ENCODE measurements around the gene CRELD1.
"Not testable (repeated sequence)": the region's sequence is repeated elsewhere in the genome, so short reads cannot be mapped to it uniquely, and the experiment has no call there.

The CRELD1 gene

DNA sequence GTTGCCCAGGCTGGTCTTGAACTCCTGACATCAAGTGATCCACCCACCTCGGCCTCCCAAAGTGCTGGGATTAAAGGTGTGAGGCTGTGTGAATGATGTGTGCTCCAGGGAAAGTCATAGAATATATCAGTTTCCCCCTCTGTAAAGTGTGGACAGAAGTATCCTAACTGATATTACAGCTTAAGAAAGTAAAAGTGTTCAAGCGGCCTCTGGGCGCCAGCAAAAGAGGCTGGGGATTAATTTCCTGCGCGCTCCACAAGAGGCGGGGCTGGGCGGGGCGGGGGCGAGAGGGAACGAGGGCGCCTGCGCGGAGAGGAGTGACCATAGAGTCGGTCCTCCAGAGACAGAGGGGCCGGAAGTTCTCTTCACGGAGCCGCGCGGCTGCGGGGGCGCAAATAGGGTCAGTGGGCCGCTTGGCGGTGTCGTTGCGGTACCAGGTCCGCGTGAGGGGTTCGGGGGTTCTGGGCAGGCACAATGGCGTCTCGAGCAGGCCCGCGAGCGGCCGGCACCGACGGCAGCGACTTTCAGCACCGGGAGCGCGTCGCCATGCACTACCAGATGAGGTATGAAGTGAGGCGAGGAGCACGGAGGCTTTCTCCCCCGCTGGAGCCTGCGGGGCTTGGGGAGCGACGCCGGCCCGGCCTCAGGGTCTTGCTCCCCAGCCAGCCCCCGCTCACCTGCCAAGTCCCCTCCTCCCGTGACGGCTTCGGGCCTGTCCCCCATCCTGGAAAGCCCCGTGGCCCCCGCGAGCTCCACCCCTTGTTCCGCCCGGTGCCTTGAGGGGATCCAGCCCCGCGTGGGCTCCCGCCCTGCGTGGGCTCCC, 43.2 kb upstream of the CRELD1 start, which contains the start of gene JAGN1:
TSS of gene JAGN1 (plus strand) at position 362 of the 823 bp plus-strand sequence. CDS start at position 475, 113 bp downstream.
- H3K9me3 ChIP-seq (replicated peaks; ENCODE audit: insufficient read depth, low read length), result no peaks in the 10 kb centered on the region
- H3K79me2 ChIP-seq (ENCODE audit: low read length), result peaks cover 30% of the 10 kb centered on the region
- peaks cover 5% of the 10 kb centered on the region; the same call in 1 of the 2 replicates for H3K4me1 ChIP-seq (ENCODE audit: low read length)
- H3K36me3 ChIP-seq (replicated peaks; ENCODE audit: insufficient read depth, low read length), result 0 out of 2 replicates have a peak, but pooled peaks cover 2% of the 10 kb centered on the region
- DNase-seq, result peak; percentile 89
- H3K9me2 ChIP-seq (replicated peaks; ENCODE audit: insufficient read depth, low read length), result no peaks in the 10 kb centered on the region
- H3K27ac ChIP-seq (ENCODE audit: low read length), result peak within 1 kb of the TSS; percentile 56; the same call in 1 of the 2 replicates
- no peak for TF ChIP-seq EZH2phosphoT487 (IDR thresholded peaks at IDR 0.05; ENCODE audit: low read length)
- TF ChIP-seq EZH2 (optimal IDR thresholded peaks at IDR 0.05; ENCODE audit: low read depth, low read length), result no peak
- no peak for TF ChIP-seq CTCF (IDR thresholded peaks at IDR 0.05; ENCODE audit: low read length)
- peak within 1 kb of the TSS; percentile 97 for H3K4me3 ChIP-seq (ENCODE audit: low read length)
- peak within 1 kb of the TSS; percentile 97 for H3K9ac ChIP-seq (ENCODE audit: low read length)
- H3K27me3 ChIP-seq (replicated peaks; ENCODE audit: insufficient read depth, low read length), result no peaks in the 10 kb centered on the region; the same call in 1 of the 2 replicates
- no peaks in the 10 kb centered on the region for H3F3A ChIP-seq (ENCODE audit: insufficient read depth, low read length)
- H3K4me2 ChIP-seq (ENCODE audit: low read depth, low read length), result peak within 1 kb of the TSS; percentile 86
- peak within 1 kb of the TSS; percentile 95 for H2AFZ ChIP-seq (ENCODE audit: low read length)
- H4K20me1 ChIP-seq (ENCODE audit: insufficient read depth, low read length), result no peaks in the 10 kb centered on the region

DNA sequence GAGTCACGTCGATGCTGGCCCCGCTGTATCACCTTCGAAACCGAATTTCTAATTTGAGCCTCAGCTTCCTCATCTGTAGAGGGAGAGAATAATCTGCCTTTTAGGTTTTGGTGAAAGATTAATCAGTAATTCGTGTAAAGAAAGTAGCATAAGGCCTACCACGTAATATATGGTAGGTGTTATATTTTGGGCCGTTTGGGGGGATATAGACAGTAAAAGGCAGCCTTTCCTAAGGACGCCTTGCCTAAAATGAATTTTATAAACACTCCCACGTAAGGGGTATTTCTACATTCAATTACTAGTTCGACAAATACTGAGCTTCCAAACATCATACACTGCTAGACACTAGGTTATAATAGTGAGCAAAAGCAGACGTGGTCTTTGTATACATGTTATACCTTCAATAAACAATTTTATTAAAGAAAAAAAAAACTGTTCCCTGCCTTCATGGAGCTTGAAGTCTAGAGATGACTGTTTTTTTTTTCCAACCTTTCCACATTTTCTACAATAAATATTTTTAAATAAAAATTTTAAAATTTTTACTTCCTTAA, 42.5 kb upstream of the CRELD1 start:
- H3F3A ChIP-seq (ENCODE audit: insufficient read depth, low read length), result no peaks in the 10 kb centered on the region
- DNase-seq, result no peak
- H4K20me1 ChIP-seq (ENCODE audit: insufficient read depth, low read length), result no peaks in the 10 kb centered on the region
- no peaks in the 10 kb centered on the region; the same call in 1 of the 2 replicates for H3K27me3 ChIP-seq (replicated peaks; ENCODE audit: insufficient read depth, low read length)
- no peak for TF ChIP-seq CTCF (IDR thresholded peaks at IDR 0.05; ENCODE audit: low read length)
- peak overlapping the region; percentile 97 for H3K4me3 ChIP-seq (ENCODE audit: low read length)
- H3K9me2 ChIP-seq (replicated peaks; ENCODE audit: insufficient read depth, low read length), result no peaks in the 10 kb centered on the region
- peak overlapping the region; percentile 86 for H3K4me2 ChIP-seq (ENCODE audit: low read depth, low read length)
- no peaks in the 10 kb centered on the region for H3K9me3 ChIP-seq (replicated peaks; ENCODE audit: insufficient read depth, low read length)
- peak overlapping the region; percentile 56; the same call in 1 of the 2 replicates for H3K27ac ChIP-seq (ENCODE audit: low read length)
- H3K4me1 ChIP-seq (ENCODE audit: low read length), result peaks cover 5% of the 10 kb centered on the region; the same call in 1 of the 2 replicates
- peaks cover 30% of the 10 kb centered on the region for H3K79me2 ChIP-seq (ENCODE audit: low read length)
- 0 out of 2 replicates have a peak, but pooled peaks cover 2% of the 10 kb centered on the region for H3K36me3 ChIP-seq (replicated peaks; ENCODE audit: insufficient read depth, low read length)
- H3K9ac ChIP-seq (ENCODE audit: low read length), result peak overlapping the region; percentile 97
- H2AFZ ChIP-seq (ENCODE audit: low read length), result peak overlapping the region; percentile 95

- DNase-seq, result no peak
- Histone ChIP-seq H3K4me2 (ENCODE audit: low read depth, low read length) (no peak overlapping the region), H3K4me3 (ENCODE audit: low read length) (no peak overlapping the region), H3K27me3 (replicated peaks; ENCODE audit: insufficient read depth, low read length) (no peaks in the 10 kb centered on the region), H3K9ac (ENCODE audit: low read length) (no peak overlapping the region), H3K9me2 (replicated peaks; ENCODE audit: insufficient read depth, low read length) (no peaks in the 10 kb centered on the region), H2AFZ (ENCODE audit: low read length) (no peak overlapping the region), H4K20me1 (ENCODE audit: insufficient read depth, low read length) (no peaks in the 10 kb centered on the region), H3K36me3 (replicated peaks; ENCODE audit: insufficient read depth, low read length) (0 out of 2 replicates have a peak, but pooled peaks cover 2% of the 10 kb centered on the region), H3K27ac (ENCODE audit: low read length) (no peak overlapping the region), H3K9me3 (replicated peaks; ENCODE audit: insufficient read depth, low read length) (no peaks in the 10 kb centered on the region), H3F3A (ENCODE audit: insufficient read depth, low read length) (no peaks in the 10 kb centered on the region), H3K79me2 (ENCODE audit: low read length) (peaks cover 30% of the 10 kb centered on the region), H3K4me1 (ENCODE audit: low read length) (peaks cover 5% of the 10 kb centered on the region; the same call in 1 of the 2 replicates)
- TF ChIP-seq EZH2 (optimal IDR thresholded peaks at IDR 0.05; ENCODE audit: low read depth, low read length) (no peak), EZH2phosphoT487 (IDR thresholded peaks at IDR 0.05; ENCODE audit: low read length) (no peak), CTCF (IDR thresholded peaks at IDR 0.05; ENCODE audit: low read length) (no peak)
Observed at GRCh38 chr3:9893739-9894138, 39.9 kb upstream of the CRELD1 start.

DNA sequence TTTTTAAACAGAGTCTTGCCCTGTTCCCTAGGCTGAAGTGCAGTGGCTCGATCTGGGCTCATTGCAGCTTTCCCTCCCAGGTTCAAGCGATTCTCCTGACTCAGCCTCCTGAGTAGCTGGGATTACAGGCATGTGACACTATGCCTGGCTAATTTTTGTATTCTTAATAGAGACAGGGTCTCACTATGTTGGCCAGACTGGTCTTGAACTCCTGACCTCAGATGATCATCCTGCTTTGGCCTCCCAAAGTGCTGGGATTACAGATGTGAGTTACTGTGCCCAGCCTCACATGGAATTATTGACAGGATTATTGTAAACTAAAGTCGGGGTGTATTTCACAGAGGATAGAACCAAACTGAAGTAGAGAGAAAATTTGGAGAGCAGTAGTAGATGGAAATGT, 37.9 kb upstream of the CRELD1 start:
- H3K36me3 ChIP-seq (replicated peaks; ENCODE audit: insufficient read depth, low read length); H3K4me1 ChIP-seq (ENCODE audit: low read length); H3K27ac ChIP-seq (ENCODE audit: low read length): not testable (repeated sequence)

DNA sequence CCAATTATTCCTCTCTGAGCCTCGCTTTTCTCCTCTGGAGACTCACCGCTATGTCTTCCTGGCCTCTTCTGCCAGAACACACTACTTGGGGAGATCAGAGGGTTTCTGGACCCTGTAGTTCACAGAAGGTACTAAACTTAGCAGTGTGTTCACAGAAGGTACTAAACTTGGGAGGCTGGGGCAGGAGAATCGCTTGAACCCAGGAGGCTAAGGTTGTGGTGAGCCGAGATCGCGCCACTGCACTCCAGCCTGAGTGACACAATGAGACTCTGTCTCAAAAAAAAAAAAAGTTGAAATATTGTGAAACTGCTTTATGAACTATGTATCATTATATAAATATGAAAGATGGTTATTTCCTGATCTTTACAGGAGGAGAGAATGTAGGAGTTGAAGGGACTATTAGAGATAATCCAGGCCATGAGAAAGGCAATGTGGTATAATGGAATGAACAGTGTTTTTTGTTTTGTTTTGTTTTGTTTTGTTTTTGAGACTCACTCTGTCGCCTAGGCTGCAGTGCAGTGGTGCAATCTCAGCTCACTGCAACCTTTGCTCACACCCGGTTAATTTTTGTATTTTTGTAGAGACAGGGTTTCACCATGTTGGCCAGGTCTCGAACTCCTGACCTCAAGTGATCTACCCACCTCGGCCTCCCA, 36.8 kb upstream of the CRELD1 start:
- not testable (repeated sequence) for H4K20me1 ChIP-seq (ENCODE audit: insufficient read depth, low read length); H2AFZ ChIP-seq (ENCODE audit: low read length); H3K4me3 ChIP-seq (ENCODE audit: low read length); H3F3A ChIP-seq (ENCODE audit: insufficient read depth, low read length); H3K36me3 ChIP-seq (replicated peaks; ENCODE audit: insufficient read depth, low read length); H3K4me2 ChIP-seq (ENCODE audit: low read depth, low read length); H3K9me3 ChIP-seq (replicated peaks; ENCODE audit: insufficient read depth, low read length); H3K27me3 ChIP-seq (replicated peaks; ENCODE audit: insufficient read depth, low read length); DNase-seq; H3K27ac ChIP-seq (ENCODE audit: low read length); H3K4me1 ChIP-seq (ENCODE audit: low read length); H3K9me2 ChIP-seq (replicated peaks; ENCODE audit: insufficient read depth, low read length); H3K9ac ChIP-seq (ENCODE audit: low read length)
- peaks cover 15% of the 10 kb centered on the region for H3K79me2 ChIP-seq (ENCODE audit: low read length)

More for the DNA sequence above, 37.9 kb upstream of the CRELD1 start:
- not testable (repeated sequence) for H3K4me2 ChIP-seq (ENCODE audit: low read depth, low read length); H3K27me3 ChIP-seq (replicated peaks; ENCODE audit: insufficient read depth, low read length); H3K4me3 ChIP-seq (ENCODE audit: low read length); H3K9me2 ChIP-seq (replicated peaks; ENCODE audit: insufficient read depth, low read length); H3F3A ChIP-seq (ENCODE audit: insufficient read depth, low read length); H4K20me1 ChIP-seq (ENCODE audit: insufficient read depth, low read length); H3K9ac ChIP-seq (ENCODE audit: low read length); H3K9me3 ChIP-seq (replicated peaks; ENCODE audit: insufficient read depth, low read length); H2AFZ ChIP-seq (ENCODE audit: low read length); DNase-seq
- peaks cover 26% of the 10 kb centered on the region for H3K79me2 ChIP-seq (ENCODE audit: low read length)

Data from MM.1S (cell line).